HEK293 (cell line): ENCODE measurements around the gene TP53BP2.

ENCODE experiments used
- CTCF ChIA-PET: fragments of 350-600 bp; formaldehyde crosslinking; extraction: SDS; loops from one replicate; lab custom pipeline; 2021; ENCODE audit warnings: antibody characterized with exemption; lab: Yijun Ruan, JAX
- POLR2A ChIA-PET: fragments of 300-600 bp; formaldehyde crosslinking; extraction: SDS; loops from one replicate; lab custom pipeline; 2020; ENCODE audit warnings: antibody characterized with exemption, inconsistent platforms; lab: Yijun Ruan, JAX
- H3K27ac ChIP-seq: fragments of 200-500 bp; sonication (Bioruptor generic); 2 replicates; pipeline ENCODE4 v1.5.1; 2014; ENCODE audit warnings: low read depth, low read length, control low read depth, inconsistent platforms; ENCODE audit errors: extremely low read depth
- H3K36me3 ChIP-seq, 2 experiments: fragments of 200-500 bp in 1 of 2; sonication (Bioruptor generic) in 1 of 2; 1 replicate in 1 of 2; 2 replicates in 1 of 2; pipeline ENCODE4 v1.5.1; 2014 to 2017; ENCODE audit warnings: inconsistent platforms in 2 of 2, low read length in 2 of 2; ENCODE audit not compliant: control insufficient read depth in 2 of 2, insufficient read depth in 1 of 2
- H3K4me1 ChIP-seq: fragments of 200-500 bp; sonication (Bioruptor generic); 2 replicates; pipeline ENCODE4 v1.5.1; 2014; ENCODE audit warnings: mild to moderate bottlenecking, low read length, inconsistent platforms; ENCODE audit not compliant: control insufficient read depth, insufficient read depth
- H3K4me3 ChIP-seq: 2 replicates; pipeline ENCODE4 v1.5.1; 2011; ENCODE audit warnings: low read depth, mild to moderate bottlenecking, control low read depth, low read length, moderate library complexity
- H3K9me3 ChIP-seq: fragments of 200-500 bp; sonication (Bioruptor generic); 2 replicates; pipeline ENCODE4 v1.5.1; 2014; ENCODE audit warnings: low read depth, low read length, inconsistent platforms; ENCODE audit not compliant: control insufficient read depth, insufficient read depth
- ATF2 ChIP-seq: fragments of 450-650 bp; formaldehyde crosslinking; IDR thresholded peaks from 2 replicates; pipeline ENCODE4 v1.5.1; 2016; ENCODE audit warnings: missing biosample characterization, missing genetic modification characterization, low read depth
- CTCF ChIP-seq: fragments of 450-650 bp; formaldehyde crosslinking; IDR thresholded peaks from 2 replicates; pipeline ENCODE4 v1.5.1; 2016; ENCODE audit warnings: missing biosample characterization, missing genetic modification characterization
- GLIS1 ChIP-seq: fragments of 450-650 bp; formaldehyde crosslinking; IDR thresholded peaks from 2 replicates; pipeline ENCODE4 v1.5.1; 2016; ENCODE audit warnings: missing biosample characterization, missing genetic modification characterization
- SCRT2 ChIP-seq: fragments of 450-650 bp; formaldehyde crosslinking; IDR thresholded peaks from 2 replicates; pipeline ENCODE4 v1.5.1; 2016; ENCODE audit warnings: missing biosample characterization, missing genetic modification characterization
- SP7 ChIP-seq: fragments of 450-650 bp; formaldehyde crosslinking; IDR thresholded peaks from 2 replicates; pipeline ENCODE4 v1.5.1; 2016; ENCODE audit warnings: missing biosample characterization, missing genetic modification characterization
- TSHZ1 ChIP-seq: fragments of 450-650 bp; formaldehyde crosslinking; IDR thresholded peaks from 2 replicates; pipeline ENCODE4 v1.5.1; 2016; ENCODE audit warnings: missing biosample characterization, missing genetic modification characterization, borderline replicate concordance
- ZNF133 ChIP-seq: fragments of 450-650 bp; formaldehyde crosslinking; IDR thresholded peaks from 2 replicates; pipeline ENCODE4 v1.5.1; 2016; ENCODE audit warnings: missing biosample characterization, missing genetic modification characterization
- ZNF324 ChIP-seq: fragments of 450-650 bp; formaldehyde crosslinking; IDR thresholded peaks from 2 replicates; pipeline ENCODE4 v1.5.1; 2016; ENCODE audit warnings: missing biosample characterization, missing genetic modification characterization
- ZNF335 ChIP-seq: fragments of 450-650 bp; formaldehyde crosslinking; conservative IDR thresholded peaks from 2 replicates; pipeline ENCODE4 v1.5.1; 2016; ENCODE audit warnings: missing biosample characterization, missing genetic modification characterization
- ZNF501 ChIP-seq: fragments of 450-650 bp; formaldehyde crosslinking; IDR thresholded peaks from 2 replicates; pipeline ENCODE4 v1.5.1; 2016; ENCODE audit warnings: missing biosample characterization, missing genetic modification characterization
- ZNF555 ChIP-seq: fragments of 450-650 bp; formaldehyde crosslinking; conservative IDR thresholded peaks from 2 replicates; pipeline ENCODE4 v1.5.1; 2017; ENCODE audit warnings: missing biosample characterization, mild to moderate bottlenecking, missing genetic modification characterization, inconsistent platforms
- ZNF596 ChIP-seq: fragments of 450-650 bp; IDR thresholded peaks from 2 replicates; pipeline ENCODE4 v1.5.0; 2018; ENCODE audit warnings: missing biosample characterization, mild to moderate bottlenecking, missing genetic modification characterization, moderate library complexity
- ZNF610 ChIP-seq: fragments of 450-650 bp; formaldehyde crosslinking; IDR thresholded peaks from 2 replicates; pipeline ENCODE4 v1.5.1; 2016; ENCODE audit warnings: missing biosample characterization, missing genetic modification characterization, borderline replicate concordance
- ZNF704 ChIP-seq: fragments of 450-650 bp; formaldehyde crosslinking; IDR thresholded peaks from 2 replicates; pipeline ENCODE4 v1.5.1; 2016; ENCODE audit warnings: missing biosample characterization, missing genetic modification characterization
- ZNF830 ChIP-seq: fragments of 450-650 bp; IDR thresholded peaks from 2 replicates; pipeline ENCODE4 v1.5.0; 2018; ENCODE audit warnings: missing biosample characterization, missing genetic modification characterization, low read depth, mild to moderate bottlenecking, moderate library complexity
- ZNF843 ChIP-seq: fragments of 450-650 bp; formaldehyde crosslinking; IDR thresholded peaks from 2 replicates; pipeline ENCODE4 v1.5.1; 2016; ENCODE audit warnings: missing biosample characterization, missing genetic modification characterization
- ZSCAN23 ChIP-seq: fragments of 450-650 bp; formaldehyde crosslinking; IDR thresholded peaks from 2 replicates; pipeline ENCODE4 v1.5.1; 2016; ENCODE audit warnings: missing biosample characterization, missing genetic modification characterization
- TF ChIP-seq, protein P1 (sequence below): fragments of 450-650 bp; formaldehyde crosslinking; IDR thresholded peaks from 2 replicates; pipeline ENCODE4 v1.5.1; 2016; ENCODE audit warnings: missing biosample characterization, missing genetic modification characterization, borderline replicate concordance

Gene TP53BP2

DNA sequence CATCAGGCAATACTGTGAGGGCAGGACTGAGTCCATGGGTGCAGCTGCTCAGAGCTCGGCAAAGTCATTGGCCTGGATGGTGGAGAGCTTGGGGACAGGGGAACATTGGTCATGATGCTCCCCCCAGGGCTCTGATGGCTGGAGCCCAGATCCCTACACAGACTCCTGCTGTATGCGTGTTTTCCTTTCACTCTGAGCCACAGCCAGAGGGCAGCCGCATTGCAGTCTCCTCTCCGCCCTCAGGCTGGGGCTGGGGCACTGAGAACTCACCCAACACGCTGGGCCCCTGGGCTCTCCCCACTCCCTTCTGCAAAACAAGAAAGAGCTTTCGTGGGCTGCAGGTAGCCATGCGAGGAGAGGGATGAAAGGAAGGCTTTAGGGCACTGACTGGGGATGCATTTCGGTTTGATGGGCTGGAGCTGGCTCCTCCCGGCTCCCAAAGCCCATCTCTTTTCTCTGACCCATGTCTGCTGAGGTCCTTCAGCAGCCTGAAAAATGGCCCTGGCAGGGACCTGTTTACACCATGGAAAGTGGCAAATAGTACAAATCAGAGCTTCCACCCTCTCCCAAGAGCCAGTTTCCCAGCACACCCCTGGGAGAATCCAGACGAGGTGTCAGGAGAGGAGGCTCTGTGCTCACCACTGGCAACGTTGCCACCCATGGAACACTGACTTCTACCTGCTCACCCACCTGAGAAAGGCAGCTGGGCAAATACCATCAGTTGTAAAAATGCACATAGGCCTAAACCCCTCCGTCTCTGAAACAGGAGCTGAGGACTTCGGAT is 89.6 kb downstream of the TP53BP2 start (continued):
- TF ChIP-seq, protein P1, sequence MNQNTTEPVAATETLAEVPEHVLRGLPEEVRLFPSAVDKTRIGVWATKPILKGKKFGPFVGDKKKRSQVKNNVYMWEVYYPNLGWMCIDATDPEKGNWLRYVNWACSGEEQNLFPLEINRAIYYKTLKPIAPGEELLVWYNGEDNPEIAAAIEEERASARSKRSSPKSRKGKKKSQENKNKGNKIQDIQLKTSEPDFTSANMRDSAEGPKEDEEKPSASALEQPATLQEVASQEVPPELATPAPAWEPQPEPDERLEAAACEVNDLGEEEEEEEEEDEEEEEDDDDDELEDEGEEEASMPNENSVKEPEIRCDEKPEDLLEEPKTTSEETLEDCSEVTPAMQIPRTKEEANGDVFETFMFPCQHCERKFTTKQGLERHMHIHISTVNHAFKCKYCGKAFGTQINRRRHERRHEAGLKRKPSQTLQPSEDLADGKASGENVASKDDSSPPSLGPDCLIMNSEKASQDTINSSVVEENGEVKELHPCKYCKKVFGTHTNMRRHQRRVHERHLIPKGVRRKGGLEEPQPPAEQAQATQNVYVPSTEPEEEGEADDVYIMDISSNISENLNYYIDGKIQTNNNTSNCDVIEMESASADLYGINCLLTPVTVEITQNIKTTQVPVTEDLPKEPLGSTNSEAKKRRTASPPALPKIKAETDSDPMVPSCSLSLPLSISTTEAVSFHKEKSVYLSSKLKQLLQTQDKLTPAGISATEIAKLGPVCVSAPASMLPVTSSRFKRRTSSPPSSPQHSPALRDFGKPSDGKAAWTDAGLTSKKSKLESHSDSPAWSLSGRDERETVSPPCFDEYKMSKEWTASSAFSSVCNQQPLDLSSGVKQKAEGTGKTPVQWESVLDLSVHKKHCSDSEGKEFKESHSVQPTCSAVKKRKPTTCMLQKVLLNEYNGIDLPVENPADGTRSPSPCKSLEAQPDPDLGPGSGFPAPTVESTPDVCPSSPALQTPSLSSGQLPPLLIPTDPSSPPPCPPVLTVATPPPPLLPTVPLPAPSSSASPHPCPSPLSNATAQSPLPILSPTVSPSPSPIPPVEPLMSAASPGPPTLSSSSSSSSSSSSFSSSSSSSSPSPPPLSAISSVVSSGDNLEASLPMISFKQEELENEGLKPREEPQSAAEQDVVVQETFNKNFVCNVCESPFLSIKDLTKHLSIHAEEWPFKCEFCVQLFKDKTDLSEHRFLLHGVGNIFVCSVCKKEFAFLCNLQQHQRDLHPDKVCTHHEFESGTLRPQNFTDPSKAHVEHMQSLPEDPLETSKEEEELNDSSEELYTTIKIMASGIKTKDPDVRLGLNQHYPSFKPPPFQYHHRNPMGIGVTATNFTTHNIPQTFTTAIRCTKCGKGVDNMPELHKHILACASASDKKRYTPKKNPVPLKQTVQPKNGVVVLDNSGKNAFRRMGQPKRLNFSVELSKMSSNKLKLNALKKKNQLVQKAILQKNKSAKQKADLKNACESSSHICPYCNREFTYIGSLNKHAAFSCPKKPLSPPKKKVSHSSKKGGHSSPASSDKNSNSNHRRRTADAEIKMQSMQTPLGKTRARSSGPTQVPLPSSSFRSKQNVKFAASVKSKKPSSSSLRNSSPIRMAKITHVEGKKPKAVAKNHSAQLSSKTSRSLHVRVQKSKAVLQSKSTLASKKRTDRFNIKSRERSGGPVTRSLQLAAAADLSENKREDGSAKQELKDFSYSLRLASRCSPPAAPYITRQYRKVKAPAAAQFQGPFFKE (tag by site-specific recombination) = no peak
- no peak for TF ChIP-seq TSHZ1 (tag by site-specific recombination)
- no peak for TF ChIP-seq ZNF596 (tag by site-specific recombination)
- TF ChIP-seq ZNF501 = no peak
- TF ChIP-seq ZSCAN23 (tag by site-specific recombination) = no peak
- no peak for TF ChIP-seq ZNF555

- ChIA-PET CTCF (interaction anchor here (0.9 to 1.5 kb wide), 2 partner anchors 54 to 57 kb away, joined by 4 read pairs; no protein-coding TSS in a partner anchor), POLR2A (no interaction called here)
- Histone ChIP-seq H3K27ac (no peak overlapping the region), H3K4me1 (no peaks in the 10 kb centered on the region), H3K9me3 (no peaks in the 10 kb centered on the region), H3K36me3 (peaks cover 32 to 95% of the 10 kb centered on the region in 2 experiments; a peak in 2 of 3 replicates), H3K4me3 (no peak overlapping the region)
- TF ChIP-seq ZNF335 (tag by site-specific recombination) = no peak
- TF ChIP-seq ZNF704 (tag by site-specific recombination) = no peak
- no peak for TF ChIP-seq ZNF830 (tag by site-specific recombination)
- TF ChIP-seq ATF2 = no peak
- TF ChIP-seq SP7 (tag by site-specific recombination) = no peak
- TF ChIP-seq SCRT2 (tag by site-specific recombination) = no peak
- no peak for TF ChIP-seq ZNF324 (tag by site-specific recombination)
- TF ChIP-seq ZNF610 (tag by site-specific recombination) = no peak
- TF ChIP-seq ZNF843 (tag by site-specific recombination) = no peak
- no peak for TF ChIP-seq ZNF133 (tag by site-specific recombination)
- TF ChIP-seq GLIS1 = no peak
- no peak for TF ChIP-seq CTCF (tag by site-specific recombination)
These were observed 90.3 kb downstream of the TP53BP2 start for GRCh38 chr1:223755432-223755792.
